ENCODE measurements around the gene ABCF3. TPM values are rescaled to one million over a fixed set of nuclear protein-coding genes. Genes with fewer than 3 reads are reported as not detected.

The ABCF3 gene
- total RNA-seq, 1 experiment from 2014 or later: 62.7 TPM

DNA sequence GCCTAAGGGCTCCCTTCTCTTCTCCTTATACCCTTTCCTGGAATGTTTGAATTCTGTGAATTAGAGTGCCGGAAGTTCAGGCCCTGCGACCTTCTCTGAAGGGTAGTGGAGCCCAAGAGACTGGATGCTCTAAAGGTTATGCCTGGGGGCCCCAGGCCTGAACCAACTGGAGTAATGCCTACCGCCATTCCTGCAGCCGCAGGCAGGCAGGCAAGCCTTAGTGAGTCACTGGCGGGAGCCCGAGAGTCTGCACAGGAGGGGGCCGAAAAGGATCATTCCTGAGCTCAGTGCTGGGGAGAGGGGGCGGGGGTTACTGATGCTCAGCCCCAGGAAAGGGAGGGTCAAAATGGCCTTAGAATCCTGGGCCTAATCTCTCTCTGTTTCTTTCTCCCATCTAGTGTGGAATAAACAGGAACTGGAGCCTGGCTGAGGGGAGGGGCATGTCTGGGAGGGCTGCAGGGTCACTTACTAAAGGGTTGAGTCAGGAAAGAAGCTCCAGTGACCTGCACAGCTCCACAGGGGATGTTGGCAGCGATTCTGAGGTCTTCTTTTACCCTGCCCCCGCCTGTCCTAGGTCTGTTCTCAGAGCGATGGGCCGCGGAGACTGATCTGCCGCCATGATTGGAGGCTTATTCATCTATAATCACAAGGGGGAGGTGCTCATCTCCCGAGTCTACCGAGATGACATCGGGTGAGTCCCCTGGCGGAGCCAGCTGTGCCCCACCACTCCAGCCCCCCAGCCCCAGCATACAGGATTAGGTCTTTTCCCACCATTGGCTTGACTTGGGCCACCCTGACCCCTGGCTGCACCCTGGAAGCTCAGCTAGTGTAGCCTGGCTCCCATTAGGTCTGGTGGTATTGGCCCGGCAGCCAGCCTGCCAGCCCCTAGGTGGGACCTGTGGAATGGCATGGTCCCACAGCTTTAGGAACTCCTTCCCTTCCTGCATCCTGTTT lies 9.3 kb upstream of the ABCF3 start:
- peak overlapping the region; percentile 100 for H3K4me3 Mint-ChIP-seq (ENCODE audit: unreplicated experiment)
- peak overlapping the region; percentile 95 for H3K27ac Mint-ChIP-seq (ENCODE audit: low read depth, unreplicated experiment)
- intact Hi-C loops (cut with micrococcal nuclease): no loop called here
- H3K36me3 Mint-ChIP-seq (ENCODE audit: insufficient read depth, unreplicated experiment): peaks cover 44% of the 10 kb centered on the region
- no peaks in the 10 kb centered on the region for H3K27me3 Mint-ChIP-seq (ENCODE audit: insufficient read depth, unreplicated experiment)
- no peaks in the 10 kb centered on the region for H3K9me3 Mint-ChIP-seq (ENCODE audit: unreplicated experiment)
- peak; percentile 87 for DNase-seq (ENCODE audit: unreplicated experiment)
- BruUV-seq (replicated peaks): no TSS peak
- POLR2A ChIA-PET: interaction anchor here (0.5 to 4.3 kb wide), 10 partner anchors 8 to 805 kb away, joined by 3 to 31 read pairs (median 4); partner anchors contain the start of genes ABCF3, EEF1AKMT4 and EIF2B5
- peaks cover 19% of the 10 kb centered on the region for H3K4me1 Mint-ChIP-seq (ENCODE audit: insufficient read depth, unreplicated experiment)
- TF ChIP-seq, protein P1, sequence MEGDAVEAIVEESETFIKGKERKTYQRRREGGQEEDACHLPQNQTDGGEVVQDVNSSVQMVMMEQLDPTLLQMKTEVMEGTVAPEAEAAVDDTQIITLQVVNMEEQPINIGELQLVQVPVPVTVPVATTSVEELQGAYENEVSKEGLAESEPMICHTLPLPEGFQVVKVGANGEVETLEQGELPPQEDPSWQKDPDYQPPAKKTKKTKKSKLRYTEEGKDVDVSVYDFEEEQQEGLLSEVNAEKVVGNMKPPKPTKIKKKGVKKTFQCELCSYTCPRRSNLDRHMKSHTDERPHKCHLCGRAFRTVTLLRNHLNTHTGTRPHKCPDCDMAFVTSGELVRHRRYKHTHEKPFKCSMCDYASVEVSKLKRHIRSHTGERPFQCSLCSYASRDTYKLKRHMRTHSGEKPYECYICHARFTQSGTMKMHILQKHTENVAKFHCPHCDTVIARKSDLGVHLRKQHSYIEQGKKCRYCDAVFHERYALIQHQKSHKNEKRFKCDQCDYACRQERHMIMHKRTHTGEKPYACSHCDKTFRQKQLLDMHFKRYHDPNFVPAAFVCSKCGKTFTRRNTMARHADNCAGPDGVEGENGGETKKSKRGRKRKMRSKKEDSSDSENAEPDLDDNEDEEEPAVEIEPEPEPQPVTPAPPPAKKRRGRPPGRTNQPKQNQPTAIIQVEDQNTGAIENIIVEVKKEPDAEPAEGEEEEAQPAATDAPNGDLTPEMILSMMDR (IDR thresholded peaks at IDR 0.05; ENCODE audit: unreplicated experiment): no peak
- CTCF ChIA-PET: interaction anchor here (0.6 to 1.1 kb wide), 4 partner anchors 50 to 271 kb away, joined by 3 to 4 read pairs (median 3); no protein-coding TSS in a partner anchor

DNA sequence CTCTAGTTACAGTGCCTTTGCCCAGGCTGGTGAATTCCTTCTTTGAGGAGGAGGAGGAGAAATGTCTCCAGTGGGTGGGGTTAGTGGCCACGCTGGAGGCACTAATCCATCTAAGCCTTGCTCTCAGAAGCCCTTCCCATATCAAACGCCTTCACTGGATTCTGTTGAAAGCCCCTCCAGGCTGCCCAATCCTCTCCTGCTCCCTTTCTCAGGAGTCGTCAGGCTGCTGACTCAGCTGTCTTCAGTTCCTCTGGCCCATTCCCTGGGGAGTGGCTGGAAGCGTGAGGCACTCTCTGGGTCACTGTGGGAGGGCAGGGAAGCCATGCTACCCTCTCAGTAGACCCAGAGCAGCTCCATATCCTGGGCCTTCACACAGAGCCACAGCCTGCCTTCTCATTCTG lies 8.7 kb upstream of the ABCF3 start:
- TF ChIP-seq, protein P1 (IDR thresholded peaks at IDR 0.05; ENCODE audit: unreplicated experiment): no peak
- Mint-ChIP-seq H3K27me3 (ENCODE audit: insufficient read depth, unreplicated experiment) (no peaks in the 10 kb centered on the region), H3K27ac (ENCODE audit: low read depth, unreplicated experiment) (peak overlapping the region; percentile 95), H3K4me1 (ENCODE audit: insufficient read depth, unreplicated experiment) (peaks cover 16% of the 10 kb centered on the region), H3K36me3 (ENCODE audit: insufficient read depth, unreplicated experiment) (peaks cover 44% of the 10 kb centered on the region), H3K9me3 (ENCODE audit: unreplicated experiment) (no peaks in the 10 kb centered on the region), H3K4me3 (ENCODE audit: unreplicated experiment) (no peak overlapping the region)
- ChIA-PET POLR2A (interaction anchor here (0.5 to 4.3 kb wide), 7 partner anchors 9 to 805 kb away, joined by 3 to 31 read pairs (median 4); partner anchors contain the start of genes ABCF3, EEF1AKMT4 and EIF2B5), CTCF (interaction anchor here (0.7 kb wide), 1 partner anchor 50 kb away, joined by 4 read pairs; no protein-coding TSS in a partner anchor)
- BruUV-seq (replicated peaks): no TSS peak
- DNase-seq (ENCODE audit: unreplicated experiment): no peak
- intact Hi-C loops (cut with micrococcal nuclease): no loop called here

DNA sequence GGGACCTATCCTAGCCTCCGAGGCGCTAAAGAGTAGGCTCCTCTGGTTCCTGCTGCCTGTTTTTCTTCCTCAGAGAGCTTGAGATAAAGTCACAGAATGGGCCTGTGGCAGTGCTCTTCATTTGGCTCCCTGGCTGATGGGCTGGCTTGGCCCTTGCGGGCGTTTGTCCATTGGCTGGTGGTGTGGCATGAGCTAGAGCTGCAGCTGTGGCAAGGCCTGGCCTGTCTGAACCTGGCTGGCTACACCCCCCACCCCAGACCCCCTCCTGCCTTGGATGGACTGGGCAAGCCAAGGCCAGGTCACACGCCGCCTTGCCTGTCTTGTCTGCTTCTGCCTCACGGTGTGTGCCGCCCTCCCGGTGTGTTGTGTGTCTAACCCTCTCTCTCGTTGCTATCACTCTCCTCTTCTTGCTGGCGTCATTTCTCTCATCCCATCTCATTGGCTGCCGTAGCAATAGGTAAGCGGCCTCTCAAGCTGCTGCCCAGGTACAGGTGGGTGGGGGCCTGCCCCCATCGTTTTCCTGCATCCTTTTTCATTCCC lies 8.2 kb upstream of the ABCF3 start:
- Mint-ChIP-seq H3K4me1 (ENCODE audit: insufficient read depth, unreplicated experiment) (peaks cover 16% of the 10 kb centered on the region), H3K36me3 (ENCODE audit: insufficient read depth, unreplicated experiment) (peaks cover 49% of the 10 kb centered on the region), H3K4me3 (ENCODE audit: unreplicated experiment) (no peak overlapping the region), H3K27ac (ENCODE audit: low read depth, unreplicated experiment) (peak overlapping the region; percentile 95), H3K27me3 (ENCODE audit: insufficient read depth, unreplicated experiment) (no peaks in the 10 kb centered on the region), H3K9me3 (ENCODE audit: unreplicated experiment) (no peaks in the 10 kb centered on the region)
- intact Hi-C loops (cut with micrococcal nuclease): no loop called here
- BruUV-seq (replicated peaks): no TSS peak
- no peak for DNase-seq (ENCODE audit: unreplicated experiment)
- ChIA-PET POLR2A (interaction anchor here (1.8 to 4.3 kb wide), 2 partner anchors 43 to 141 kb away, joined by 4 to 31 read pairs; partner anchors contain the start of gene EIF2B5), CTCF (interaction anchor here (1.0 kb wide), 1 partner anchor 93 kb away, joined by 3 read pairs; no protein-coding TSS in a partner anchor)
- TF ChIP-seq, protein P1 (IDR thresholded peaks at IDR 0.05; ENCODE audit: unreplicated experiment): no peak

All from MCF 10A (cell line).